Ishikawa (cell line): ENCODE results near the gene EZR.

Source experiments
- CEBPB ChIP-seq: IDR thresholded peaks from 2 replicates; pipeline ENCODE4 v1.6.1; 2012
- EGR1 ChIP-seq: IDR thresholded peaks from 2 replicates; pipeline ENCODE4 v1.6.1; 2012
- EP300 ChIP-seq: IDR thresholded peaks from 2 replicates; pipeline ENCODE4 v1.6.1; 2012; ENCODE audit warnings: borderline replicate concordance
- NFIC ChIP-seq: IDR thresholded peaks from 2 replicates; pipeline ENCODE4 v1.6.1; 2012
- RAD21 ChIP-seq: IDR thresholded peaks from 2 replicates; pipeline ENCODE4 v1.6.1; 2012; ENCODE audit warnings: low read depth
- REST ChIP-seq: IDR thresholded peaks from 2 replicates; pipeline ENCODE4 v1.6.1; 2012; ENCODE audit warnings: low read depth, mild to moderate bottlenecking
- TAF1 ChIP-seq: IDR thresholded peaks from 2 replicates; pipeline ENCODE4 v1.6.1; 2012; ENCODE audit warnings: low read depth, mild to moderate bottlenecking
- TCF12 ChIP-seq: IDR thresholded peaks from 2 replicates; pipeline ENCODE4 v1.6.1; 2012; ENCODE audit warnings: low read depth
- TEAD4 ChIP-seq: IDR thresholded peaks from 2 replicates; pipeline ENCODE4 v1.6.1; 2012
- YY1 ChIP-seq: IDR thresholded peaks from 2 replicates; pipeline ENCODE4 v1.6.1; 2012; ENCODE audit warnings: low read depth
- ZBTB7A ChIP-seq: IDR thresholded peaks from 2 replicates; pipeline ENCODE4 v1.6.1; 2012; ENCODE audit warnings: low read depth
- TF ChIP-seq, protein P1 (sequence below): IDR thresholded peaks from 2 replicates; pipeline ENCODE4 v1.6.1; 2012

DNA sequence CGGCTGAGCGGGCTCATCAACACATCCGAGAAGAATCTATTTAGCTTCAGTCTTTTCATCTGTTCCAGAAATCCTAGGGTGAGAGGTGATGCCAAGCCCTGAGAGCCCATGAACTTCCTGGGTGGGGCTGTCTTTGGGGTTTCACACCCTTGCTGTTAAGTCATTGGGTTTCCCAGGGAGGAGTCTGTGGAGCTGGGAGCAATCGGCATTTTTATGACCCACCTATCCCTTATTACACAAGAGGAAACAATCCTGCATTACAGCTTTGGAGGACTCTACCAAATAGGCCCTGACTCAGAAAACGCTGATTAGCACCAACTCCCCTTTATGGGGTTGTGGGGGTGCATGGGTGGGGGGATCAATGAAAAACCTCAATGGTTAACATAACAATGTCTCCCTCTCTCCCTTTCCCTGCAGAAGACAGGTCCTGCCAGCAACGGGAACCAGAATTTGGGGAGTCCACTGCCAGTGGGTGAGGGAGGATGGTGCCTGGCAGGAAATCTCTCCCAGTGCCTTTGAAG, 46.3 kb downstream of the EZR start:
- TF ChIP-seq EP300 (no peak), EGR1 (no peak), RAD21 (no peak), NFIC (no peak), YY1 (no peak), REST (no peak), TAF1 (no peak), CEBPB (no peak), ZBTB7A (no peak), TCF12 (no peak), TEAD4 (no peak)
- TF ChIP-seq, protein P1, sequence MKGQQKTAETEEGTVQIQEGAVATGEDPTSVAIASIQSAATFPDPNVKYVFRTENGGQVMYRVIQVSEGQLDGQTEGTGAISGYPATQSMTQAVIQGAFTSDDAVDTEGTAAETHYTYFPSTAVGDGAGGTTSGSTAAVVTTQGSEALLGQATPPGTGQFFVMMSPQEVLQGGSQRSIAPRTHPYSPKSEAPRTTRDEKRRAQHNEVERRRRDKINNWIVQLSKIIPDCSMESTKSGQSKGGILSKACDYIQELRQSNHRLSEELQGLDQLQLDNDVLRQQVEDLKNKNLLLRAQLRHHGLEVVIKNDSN: no peak
